ENCODE measurements around the gene SPINK14.

Gene SPINK14

GRCh38 chr5:148145916-148146315, 22.4 kb upstream of the SPINK14 start:
- TF ChIP-seq CTCF (IDR thresholded peaks at IDR 0.05; ENCODE audit: insufficient read depth, low read depth, low read length, missing control alignments), result no peak
- no peak overlapping the region for H3K4me3 ChIP-seq (ENCODE audit: low read depth, low read length)
- DNase-seq (ENCODE audit: low read depth), result no peak

- no peak for TF ChIP-seq CTCF (IDR thresholded peaks at IDR 0.05; ENCODE audit: insufficient read depth, low read depth, low read length, missing control alignments)
- H3K4me3 ChIP-seq (ENCODE audit: low read depth, low read length), result no peak overlapping the region
- DNase-seq (ENCODE audit: low read depth), result no peak
Observed at GRCh38 chr5:148146487-148146886, 21.9 kb upstream of the SPINK14 start.

- TF ChIP-seq CTCF (IDR thresholded peaks at IDR 0.05; ENCODE audit: insufficient read depth, low read depth, low read length, missing control alignments), result no peak
- H3K4me3 ChIP-seq (ENCODE audit: low read depth, low read length), result no peak overlapping the region
- DNase-seq (ENCODE audit: low read depth), result no peak
Observed at GRCh38 chr5:148147415-148147814, 20.9 kb upstream of the SPINK14 start.

GRCh38 chr5:148151872-148152271, 16.5 kb upstream of the SPINK14 start:
- no peak for TF ChIP-seq CTCF (IDR thresholded peaks at IDR 0.05; ENCODE audit: insufficient read depth, low read depth, low read length, missing control alignments)
- DNase-seq (ENCODE audit: low read depth), result no peak
- no peak overlapping the region for H3K4me3 ChIP-seq (ENCODE audit: low read depth, low read length)

GRCh38 chr5:148152781-148153180, 15.6 kb upstream of the SPINK14 start:
- no peak for DNase-seq (ENCODE audit: low read depth)
- no peak overlapping the region for H3K4me3 ChIP-seq (ENCODE audit: low read depth, low read length)
- no peak for TF ChIP-seq CTCF (IDR thresholded peaks at IDR 0.05; ENCODE audit: insufficient read depth, low read depth, low read length, missing control alignments)

- H3K4me3 ChIP-seq (ENCODE audit: low read depth, low read length), result no peak overlapping the region
- TF ChIP-seq CTCF (IDR thresholded peaks at IDR 0.05; ENCODE audit: insufficient read depth, low read depth, low read length, missing control alignments), result no peak
- no peak for DNase-seq (ENCODE audit: low read depth)
Observed at GRCh38 chr5:148156609-148157008, 11.7 kb upstream of the SPINK14 start.

GRCh38 chr5:148162038-148162437, 6.3 kb upstream of the SPINK14 start:
- H3K4me3 ChIP-seq (ENCODE audit: low read depth, low read length), result no peak overlapping the region
- TF ChIP-seq CTCF (IDR thresholded peaks at IDR 0.05; ENCODE audit: insufficient read depth, low read depth, low read length, missing control alignments), result no peak

More at GRCh38 chr5:148162038-148162437, 6.3 kb upstream of the SPINK14 start:
- no peak for DNase-seq (ENCODE audit: low read depth)
